Renal pelvis (tissue), 4 donors: ENCODE data around the gene HACD2. TPM values are rescaled to one million over a fixed set of nuclear protein-coding genes. Genes with fewer than 3 reads are reported as not detected.

ENCODE experiments used
- DNase-seq: peaks from one replicate; pipeline ENCODE4 v3.0.0-alpha.2; 2013
- polyA plus RNA-seq, 3 donors: library from polyadenylated mRNA; unstranded; fragments of 120-200 nt; gene quantifications; one replicate each; pipeline ENCODE4 v1.2.1, GENCODE V29; 2013; ENCODE audit not compliant: insufficient read length in 3 of 3

HACD2 gene
- polyA plus RNA-seq, 3 donors = 39.7 to 52.9 (median 50.8) TPM

DNA sequence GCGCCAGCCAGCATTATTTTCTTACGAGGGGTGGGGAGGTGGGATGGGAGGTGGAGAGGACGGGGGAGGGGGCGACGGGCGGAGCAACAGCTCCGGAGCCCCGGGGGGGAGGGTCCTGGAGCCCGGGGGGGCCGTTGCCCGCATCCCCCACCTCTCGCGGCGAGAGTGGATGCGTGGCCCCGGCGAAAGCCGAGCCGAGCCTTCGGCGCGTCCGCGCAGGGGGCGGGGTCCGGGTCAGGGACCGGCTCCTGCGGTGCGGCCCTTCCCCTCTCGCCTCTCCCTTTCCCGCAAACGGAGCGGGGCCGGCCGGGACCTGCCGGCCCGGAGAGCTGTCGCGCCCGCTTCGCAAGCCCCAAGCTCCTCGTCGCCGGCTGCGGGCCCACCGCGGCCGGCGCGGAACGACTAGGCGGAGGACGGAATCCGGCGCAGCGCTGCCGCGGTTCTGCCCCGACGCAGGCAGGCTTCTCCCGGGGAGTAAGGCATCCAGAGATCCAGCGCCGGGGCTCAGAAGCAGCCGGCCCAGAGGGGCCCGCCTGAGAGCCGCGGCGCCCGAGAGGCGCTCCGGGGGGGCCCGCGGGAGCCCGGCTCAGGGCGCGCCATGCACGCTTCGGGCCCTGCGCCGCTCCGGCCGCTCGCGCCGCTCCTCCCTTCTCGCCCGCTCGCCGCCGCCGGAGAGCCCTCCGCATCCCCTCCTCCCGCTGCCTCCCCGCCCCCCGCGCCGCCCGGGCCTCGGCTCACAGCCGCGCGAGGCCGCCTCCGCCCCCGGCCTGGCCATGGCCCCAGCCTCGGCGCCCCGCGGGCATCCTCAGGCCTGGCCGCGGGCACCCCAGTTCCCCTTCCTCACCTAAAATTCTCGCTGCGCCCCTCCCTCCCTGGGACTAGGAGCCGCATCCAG, 135.5 kb downstream of the HACD2 start:
- peak; percentile 33 for DNase-seq

GRCh38 chr3:123448536-123449101, 136.2 kb downstream of the HACD2 start, which contains the start of gene ADCY5:
ADCY5 (minus strand) TSS chr3:123449090; CDS start chr3:123448545, 545 bp downstream.
- no peak for DNase-seq

DNA sequence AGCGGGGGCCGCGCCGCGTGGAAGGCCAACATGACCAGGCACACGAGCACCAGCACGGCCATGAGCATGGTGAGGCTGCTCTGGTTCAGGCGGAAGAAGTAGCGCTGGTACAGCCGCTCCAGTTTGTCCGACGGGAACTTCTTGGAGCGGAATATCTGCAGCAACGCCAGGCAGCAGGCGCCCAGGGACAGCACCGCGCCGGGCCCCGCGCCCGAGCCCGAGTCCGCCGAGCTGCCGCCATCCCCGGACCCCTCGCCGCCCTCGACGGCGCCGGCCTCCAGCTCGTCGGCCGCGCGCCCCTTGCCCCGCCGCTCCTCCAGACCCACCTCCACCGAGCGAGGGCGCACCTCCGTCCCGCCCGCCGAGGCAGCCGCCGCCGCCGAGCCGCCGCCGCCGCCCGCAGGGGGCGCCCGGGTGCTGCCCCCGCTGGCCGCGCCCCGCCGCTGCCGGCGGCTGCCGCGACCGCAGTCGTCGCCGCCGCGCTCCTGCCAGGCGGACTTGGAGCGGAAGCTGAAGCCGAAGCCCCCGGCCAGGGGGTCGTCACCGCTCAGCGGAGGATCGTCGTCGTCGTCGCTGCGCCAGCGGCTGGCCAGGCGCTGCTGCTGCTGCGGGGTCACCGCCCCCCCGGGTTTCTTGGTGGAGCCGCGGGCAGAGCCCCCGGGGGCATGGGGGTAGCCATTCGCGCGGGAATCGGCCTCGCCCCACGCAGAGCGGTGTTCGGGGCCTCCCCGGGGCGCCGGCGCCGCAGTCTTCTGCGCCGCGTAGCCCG, 136.9 kb downstream of the HACD2 start:
- peak; percentile 27 for DNase-seq

- no peak for DNase-seq
These were observed 137.5 kb downstream of the HACD2 start for GRCh38 chr3:123447416-123447748.

- DNase-seq = no peak
These were observed 138.2 kb downstream of the HACD2 start for GRCh38 chr3:123446610-123447109.

- no peak for DNase-seq
These were observed 138.6 kb downstream of the HACD2 start for GRCh38 chr3:123446210-123446609.

DNA sequence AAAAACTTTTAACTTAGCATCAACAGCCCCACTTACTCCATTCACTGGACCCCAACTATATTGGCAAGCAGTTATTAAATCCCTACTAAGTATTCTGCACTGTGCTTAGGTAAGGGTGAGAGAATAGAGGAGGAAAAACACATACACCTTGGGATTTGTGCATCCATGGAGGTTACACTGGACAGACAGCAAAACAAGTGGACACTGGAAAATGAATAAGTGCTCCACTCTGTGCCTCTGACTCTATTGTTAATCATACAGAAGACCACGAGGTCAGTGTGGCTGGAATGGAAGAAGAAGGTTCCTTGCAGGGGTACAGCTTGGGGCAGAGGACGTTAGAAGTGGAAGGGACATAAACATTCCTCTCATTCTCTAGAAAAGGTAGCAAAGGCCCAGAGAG, 139.2 kb downstream of the HACD2 start:
- DNase-seq = no peak

- no peak for DNase-seq
These were observed 140.1 kb downstream of the HACD2 start for GRCh38 chr3:123444744-123445143.

DNA sequence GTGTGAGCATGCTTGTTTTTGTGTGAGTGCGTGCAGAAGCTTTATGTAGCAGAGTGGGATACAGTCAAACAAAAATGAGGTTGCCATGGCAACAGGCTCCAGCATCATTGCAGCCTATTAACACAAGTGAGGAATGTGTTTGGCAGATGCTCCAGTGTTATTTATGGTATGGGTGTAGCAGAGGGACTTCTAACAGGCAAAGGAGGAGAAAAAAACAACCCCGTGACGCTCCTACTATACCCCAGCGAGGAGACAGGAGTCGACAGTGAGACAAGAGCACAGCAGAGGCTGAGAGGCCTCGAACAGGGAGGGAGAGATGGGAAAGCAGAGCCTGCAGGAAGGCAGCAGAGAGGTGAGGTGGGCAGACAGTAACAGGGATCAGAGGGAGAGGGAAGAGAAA, 140.8 kb downstream of the HACD2 start:
- no peak for DNase-seq

GRCh38 chr3:123442908-123443307, 141.9 kb downstream of the HACD2 start:
- DNase-seq = no peak

GRCh38 chr3:123442125-123442524, 142.7 kb downstream of the HACD2 start:
- DNase-seq = no peak

Other genes with a start within 250 kb of the HACD2 start
- 10 to 100 TPM; 11.2 to 13.4 (median 12.6) TPM for gene ADCY5, start 136.0 kb downstream of the HACD2 start, polyA plus RNA-seq